Activated CD4-positive, CD25-positive, alpha-beta regulatory T cell treated with anti-CD3 and anti-CD28 coated beads, Interleukin-2, amount 50 U/mL, for 24 hours (primary cell): Measurements from ENCODE around the gene ADRA2B.

Experiments
- ATAC-seq, 2 donors: fragments of 150-1000 bp; cut with Tn5 transposase; one replicate each; pipeline ENCODE4 v1.10.0; 2021; ENCODE audit warnings: mild to moderate bottlenecking in 1 of 2, moderate library complexity in 1 of 2

The ADRA2B gene

GRCh38 chr2:96115631-96116423 is 544 bp downstream of the ADRA2B start:
- ATAC-seq, result no peak

DNA sequence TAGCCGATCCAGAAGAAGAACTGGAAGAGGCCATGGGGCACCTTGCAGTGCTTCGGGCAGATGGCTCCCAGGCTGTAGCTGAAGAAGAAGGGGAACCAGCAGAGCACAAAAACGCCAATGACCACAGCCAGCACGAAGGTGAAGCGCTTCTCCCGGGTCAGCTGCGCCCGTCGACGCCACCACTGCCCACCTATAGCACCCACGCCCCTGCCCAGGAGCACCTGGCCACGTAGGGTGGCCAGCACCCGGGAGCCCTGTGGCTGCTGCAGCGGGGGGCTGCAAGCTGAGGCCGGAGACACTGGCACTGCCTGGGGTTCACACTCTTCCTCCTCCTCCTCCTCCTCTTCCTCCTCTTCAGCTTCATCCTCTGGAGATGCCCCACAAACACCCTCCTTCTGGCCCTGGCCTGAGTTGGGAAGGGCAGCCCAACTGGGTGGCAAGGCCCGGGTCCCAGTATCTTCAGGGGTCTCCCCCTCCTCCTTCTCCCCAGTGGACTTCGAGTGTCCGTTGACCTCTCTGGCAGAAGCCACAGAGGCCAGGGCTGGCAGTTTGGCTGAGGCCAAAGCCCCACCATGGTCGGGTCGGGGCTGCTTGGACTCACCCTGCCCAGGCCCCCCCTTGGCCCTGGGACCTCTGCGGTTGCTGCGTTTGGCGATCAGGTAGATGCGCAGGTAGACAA is 1.3 kb downstream of the ADRA2B start:
- ATAC-seq, result no peak

- ATAC-seq, result no peak
These were observed 1.8 kb downstream of the ADRA2B start for GRCh38 chr2:96114546-96114902.

DNA sequence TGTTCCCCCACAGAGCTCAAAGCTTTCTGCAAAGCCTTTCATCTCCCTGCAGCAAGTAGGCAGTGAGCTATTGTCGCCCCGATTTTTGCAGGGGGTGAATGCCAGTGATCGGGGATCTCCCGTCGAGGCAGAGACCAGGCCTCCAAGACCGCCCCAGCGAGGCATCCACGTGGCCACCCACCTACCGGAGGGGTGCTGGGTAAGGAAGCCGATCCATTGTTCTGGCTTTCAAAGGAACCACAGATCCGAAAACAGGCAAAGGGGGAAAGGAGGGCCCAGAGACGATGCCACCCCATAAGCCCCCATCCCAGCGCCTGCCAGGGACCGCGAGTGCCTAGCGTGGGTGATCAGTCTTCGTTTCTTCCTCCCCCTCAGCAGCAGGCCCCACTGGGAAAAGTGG is 2.4 kb downstream of the ADRA2B start:
- ATAC-seq, result no peak

DNA sequence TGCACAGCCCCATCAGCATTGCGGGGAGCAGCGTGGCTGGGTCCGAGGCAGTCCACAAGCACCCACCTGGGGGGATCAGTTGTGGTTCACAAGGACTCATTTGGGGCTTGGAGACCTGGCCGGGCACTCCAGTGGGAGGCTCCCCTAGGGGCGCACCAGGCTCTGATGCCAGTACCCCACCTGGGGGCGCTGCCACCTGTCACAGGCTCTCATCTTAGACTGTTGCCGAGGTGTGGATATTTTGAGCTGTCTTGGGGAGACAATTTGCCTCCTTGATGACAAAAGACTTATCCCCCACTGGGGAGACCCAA is 3.0 kb downstream of the ADRA2B start:
- no peak for ATAC-seq

GRCh38 chr2:96112501-96113366 is 3.6 kb downstream of the ADRA2B start:
- ATAC-seq, result no peak

GRCh38 chr2:96111823-96112500 is 4.4 kb downstream of the ADRA2B start:
- no peak for ATAC-seq

- ATAC-seq, result no peak
These were observed 5.1 kb downstream of the ADRA2B start for GRCh38 chr2:96111257-96111640.

GRCh38 chr2:96110621-96111256 is 5.6 kb downstream of the ADRA2B start:
- no peak for ATAC-seq

DNA sequence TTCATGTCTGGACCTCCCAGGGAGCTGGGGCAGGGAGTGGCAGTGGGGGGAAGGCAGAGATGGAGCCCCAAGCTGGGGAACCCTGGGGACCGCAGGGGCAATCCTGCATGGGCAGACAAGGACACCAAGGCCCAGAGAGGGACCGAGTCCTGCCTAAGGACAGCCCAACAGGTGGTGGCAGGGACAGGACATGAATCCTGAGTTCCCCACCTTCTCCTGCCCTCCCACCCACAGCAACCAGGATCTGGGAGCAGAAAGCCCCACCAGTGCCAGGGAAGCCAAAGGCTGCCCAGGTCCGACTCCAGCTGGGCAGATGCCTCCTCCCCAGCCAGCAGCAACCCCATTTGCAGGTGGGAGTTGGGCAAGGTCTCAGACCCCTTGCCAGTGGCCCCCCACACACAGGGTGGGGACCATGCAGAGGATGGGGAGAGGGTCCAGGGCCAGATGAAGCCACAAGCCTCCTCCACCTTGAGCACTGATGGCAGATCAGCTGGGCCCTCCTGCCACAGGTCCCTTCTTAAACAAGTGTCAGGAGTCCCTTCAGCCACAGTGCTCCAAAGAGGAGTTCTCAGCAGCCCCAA is 6.3 kb downstream of the ADRA2B start:
- ATAC-seq, result no peak

- no peak for ATAC-seq
These were observed 7.0 kb downstream of the ADRA2B start for GRCh38 chr2:96109361-96109680.

GRCh38 chr2:96108541-96109360 is 7.6 kb downstream of the ADRA2B start:
- ATAC-seq, result no peak

GRCh38 chr2:96108151-96108540 is 8.2 kb downstream of the ADRA2B start:
- ATAC-seq, result no peak

GRCh38 chr2:96107708-96108065 is 8.7 kb downstream of the ADRA2B start:
- no peak for ATAC-seq

DNA sequence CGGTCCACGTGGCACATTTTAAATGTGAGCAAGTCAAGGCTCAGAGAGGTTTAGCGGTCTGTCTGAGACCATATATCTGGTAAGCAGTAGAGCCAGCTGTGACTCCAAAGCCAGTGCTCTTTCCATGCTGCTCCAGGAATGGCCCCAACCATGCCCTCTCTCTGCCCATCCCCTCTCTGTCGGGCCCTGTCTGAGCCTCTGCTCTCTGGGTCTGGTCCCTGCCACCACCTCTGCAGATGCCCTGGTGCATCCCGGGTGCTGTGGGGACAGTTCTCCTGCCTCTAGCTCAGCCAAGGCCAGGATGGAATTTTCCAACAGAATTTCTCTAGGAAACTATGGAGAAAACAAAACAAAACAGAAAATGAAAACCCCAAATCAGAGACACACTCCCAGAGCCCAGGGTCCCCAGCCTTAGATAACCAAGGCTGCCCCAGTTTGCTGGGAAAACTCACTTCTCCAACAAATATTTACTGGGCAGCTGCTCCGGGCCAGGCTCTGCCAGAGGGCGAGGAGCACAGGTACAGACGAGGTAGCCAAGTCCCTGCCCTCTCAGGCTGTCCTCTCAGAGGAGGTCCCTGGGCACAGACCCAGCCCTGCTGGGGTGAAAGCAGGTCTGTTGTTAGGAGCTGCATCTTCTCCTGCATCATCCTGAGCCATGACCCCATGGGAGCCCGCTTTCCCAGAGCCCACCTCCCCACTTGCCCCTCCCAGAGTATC is 9.2 kb downstream of the ADRA2B start:
- ATAC-seq, result no peak

DNA sequence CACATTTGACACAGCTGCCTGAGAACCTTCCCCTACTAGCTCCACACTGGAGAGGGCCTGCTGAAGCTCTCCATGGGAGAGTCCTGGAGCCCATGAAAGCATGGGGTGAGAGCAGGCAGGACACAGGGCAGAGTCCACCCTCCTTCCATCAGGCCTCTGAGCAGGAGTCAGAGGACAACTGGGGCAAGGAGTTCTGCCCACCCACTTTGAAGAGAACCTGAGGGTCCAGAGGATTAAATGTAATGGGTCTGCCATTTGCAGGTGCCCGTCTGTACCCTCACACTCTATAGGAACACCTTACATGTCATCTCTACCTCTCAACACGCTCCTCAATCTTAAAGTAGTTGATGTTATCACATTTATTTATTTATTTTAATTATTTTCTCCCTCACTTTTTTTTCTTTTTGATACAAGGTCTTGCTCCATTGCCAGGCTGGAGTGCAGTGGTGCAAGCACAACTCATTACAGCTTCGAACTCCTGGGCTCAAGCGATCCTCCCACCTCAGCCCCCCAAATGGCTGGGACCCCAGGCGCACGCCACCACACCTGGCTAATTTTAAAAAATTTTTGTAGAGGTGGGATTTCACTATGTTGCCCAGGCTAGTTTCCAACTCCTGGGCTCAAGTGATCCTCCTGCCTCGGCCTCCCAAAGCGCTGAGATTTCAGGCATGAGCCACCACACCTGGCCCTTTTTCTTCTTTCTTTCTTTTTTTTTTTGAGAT is 10.2 kb downstream of the ADRA2B start:
- no peak for ATAC-seq

DNA sequence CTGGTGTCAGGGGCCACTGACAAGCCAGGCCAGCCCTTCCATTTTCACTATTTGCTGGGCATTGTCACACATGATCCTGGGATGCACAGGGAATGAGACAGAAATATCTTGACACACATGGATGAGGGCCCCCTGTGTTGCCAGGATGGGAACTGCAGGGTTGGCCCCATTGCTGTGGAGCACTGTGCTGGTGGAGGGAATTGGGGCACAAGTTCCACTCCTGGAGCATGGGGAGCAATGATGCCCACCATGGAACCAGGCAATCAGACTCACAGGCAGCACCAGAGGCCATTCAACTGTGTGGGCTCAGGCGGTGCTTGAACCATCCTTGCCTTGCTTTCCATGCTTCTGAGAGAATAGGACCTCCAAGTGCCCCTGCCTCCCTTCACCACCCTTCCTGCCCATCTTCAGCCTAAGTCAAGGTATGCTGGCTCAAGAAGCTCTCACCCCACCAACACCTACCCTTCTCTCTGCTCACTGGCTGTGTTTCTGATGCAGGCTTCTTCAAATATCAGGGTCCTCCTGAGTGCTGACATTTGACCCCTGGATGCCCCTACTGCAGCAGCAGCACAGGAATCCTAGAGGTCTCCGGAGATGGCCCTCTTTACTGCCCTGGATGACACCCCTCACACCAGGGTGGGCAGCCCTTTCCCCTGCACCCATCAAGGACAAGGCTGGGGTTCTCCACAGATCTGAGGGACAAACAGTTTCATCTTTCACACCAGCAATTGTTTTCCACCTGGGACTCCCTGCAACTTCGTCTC is 11.0 kb downstream of the ADRA2B start:
- ATAC-seq, result no peak

GRCh38 chr2:96104487-96104861 is 11.9 kb downstream of the ADRA2B start:
- no peak for ATAC-seq

- ATAC-seq, result no peak
These were observed 12.4 kb downstream of the ADRA2B start for GRCh38 chr2:96103761-96104486.
